Measurements from ENCODE around the gene PASD1.

- TF ChIP-seq FOXM1 (IDR thresholded peaks at IDR 0.05; ENCODE audit: low read depth) (no peak), TCF12 (IDR thresholded peaks at IDR 0.05) (no peak), SMC3 (IDR thresholded peaks at IDR 0.05; ENCODE audit: low read depth, low read length) (no peak), GATA2 (CRISPR knock-in tag; IDR thresholded peaks at IDR 0.05) (no peak), CTCF (IDR thresholded peaks at IDR 0.05) (no peak)
Measured at GRCh38 chrX:151702026-151702714, 138.7 kb downstream of the PASD1 start.

Data from SK-N-SH (cell line).